ENCODE measurements around the gene DDX20.

GRCh38 chr1:111719135-111719534, 36.6 kb upstream of the DDX20 start:
- TF ChIP-seq CTCF (IDR thresholded peaks at IDR 0.05 in 4 of 5, conservative IDR thresholded peaks at IDR 0.05 in 1 of 5) (no peak), POLR2A (IDR thresholded peaks at IDR 0.05) (no peak)
